ENCODE data around the gene DPM3.

DPM3 gene

GRCh38 chr1:155107309-155108264, 32.7 kb downstream of the DPM3 start:
- in situ Hi-C loops (cut with HindIII; ENCODE audit: low sequenced_read_pairs): no loop called here
- DNase-seq (ENCODE audit: low read depth): no peak
- no peak overlapping the region for H3K4me3 ChIP-seq (ENCODE audit: low read depth, low read length)
- TF ChIP-seq CTCF (IDR thresholded peaks at IDR 0.05; ENCODE audit: low read depth, low read length, missing control alignments): no peak

GRCh38 chr1:155106862-155107261, 33.5 kb downstream of the DPM3 start:
- in situ Hi-C loops (cut with HindIII; ENCODE audit: low sequenced_read_pairs): no loop called here
- H3K4me3 ChIP-seq (ENCODE audit: low read depth, low read length): no peak overlapping the region
- no peak for TF ChIP-seq CTCF (IDR thresholded peaks at IDR 0.05; ENCODE audit: low read depth, low read length, missing control alignments)
- no peak for DNase-seq (ENCODE audit: low read depth)

- TF ChIP-seq CTCF (IDR thresholded peaks at IDR 0.05; ENCODE audit: low read depth, low read length, missing control alignments): no peak
- DNase-seq (ENCODE audit: low read depth): no peak
- in situ Hi-C loops (cut with HindIII; ENCODE audit: low sequenced_read_pairs): no loop called here
- H3K4me3 ChIP-seq (ENCODE audit: low read depth, low read length): no peak overlapping the region
These were observed 34.7 kb downstream of the DPM3 start for GRCh38 chr1:155105604-155106011.

GRCh38 chr1:155104605-155105534, 35.5 kb downstream of the DPM3 start:
- DNase-seq (ENCODE audit: low read depth): no peak
- TF ChIP-seq CTCF (IDR thresholded peaks at IDR 0.05; ENCODE audit: low read depth, low read length, missing control alignments): no peak
- H3K4me3 ChIP-seq (ENCODE audit: low read depth, low read length): no peak overlapping the region
- in situ Hi-C loops (cut with HindIII; ENCODE audit: low sequenced_read_pairs): no loop called here

GRCh38 chr1:155103325-155103724, 37.0 kb downstream of the DPM3 start:
- no peak for TF ChIP-seq CTCF (IDR thresholded peaks at IDR 0.05; ENCODE audit: low read depth, low read length, missing control alignments)
- no peak overlapping the region for H3K4me3 ChIP-seq (ENCODE audit: low read depth, low read length)
- in situ Hi-C loops (cut with HindIII; ENCODE audit: low sequenced_read_pairs): no loop called here
- no peak for DNase-seq (ENCODE audit: low read depth)

GRCh38 chr1:155099331-155099730, 41.0 kb downstream of the DPM3 start:
- no peak overlapping the region for H3K4me3 ChIP-seq (ENCODE audit: low read depth, low read length)
- TF ChIP-seq CTCF (IDR thresholded peaks at IDR 0.05; ENCODE audit: low read depth, low read length, missing control alignments): no peak
- no peak for DNase-seq (ENCODE audit: low read depth)
- in situ Hi-C loops (cut with HindIII; ENCODE audit: low sequenced_read_pairs): loop anchor here (10.0 kb wide), 1 partner anchor 65 kb away; no protein-coding TSS in a partner anchor

Measured in astrocyte of the cerebellum (primary cell).